Gastrocnemius medialis (tissue), 4 donors: ENCODE results near the gene RALY.

ENCODE experiments used
- POLR2A ChIP-seq, 2 donors: fragments of 450-650 bp; IDR thresholded peaks; one replicate each; pipeline ENCODE4 v1.6.1; 2017; ENCODE audit warnings: antibody characterized with exemption in 2 of 2, mild to moderate bottlenecking in 2 of 2, moderate library complexity in 2 of 2
- TF ChIP-seq, protein P1 (sequence below), 5 experiments: fragments of 450-650 bp in 3 of 5; fragments of 200-600 bp in 2 of 5; sonication (generic) in 2 of 5; IDR thresholded peaks in 4 of 5; conservative IDR thresholded peaks in 1 of 5; 1 replicate in 4 of 5; 2 replicates in 1 of 5; pipeline ENCODE4 v1.5.1; 2016 to 2019; ENCODE audit warnings: antibody characterized with exemption in 5 of 5, mild to moderate bottlenecking in 3 of 5, moderate library complexity in 3 of 5

DNA sequence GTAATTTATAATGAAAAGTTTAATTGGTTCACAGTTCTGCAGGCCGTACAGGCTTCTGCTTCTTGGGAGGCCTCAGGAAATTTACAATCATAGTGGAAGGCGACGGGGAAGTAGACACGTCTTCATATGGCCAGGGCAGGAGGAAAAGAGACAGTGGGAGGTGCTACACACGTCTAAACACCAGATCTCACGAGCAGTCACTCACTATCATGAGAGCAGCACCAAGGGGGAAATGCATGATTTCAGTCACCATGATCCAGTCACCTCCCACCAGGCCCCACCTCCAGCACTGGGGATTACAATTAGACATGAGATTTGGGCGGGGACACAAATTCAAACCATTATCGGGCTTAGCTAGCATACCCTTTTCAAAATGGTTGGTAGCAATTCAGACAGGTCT is 77.1 kb downstream of the RALY start:
- TF ChIP-seq, protein P1, sequence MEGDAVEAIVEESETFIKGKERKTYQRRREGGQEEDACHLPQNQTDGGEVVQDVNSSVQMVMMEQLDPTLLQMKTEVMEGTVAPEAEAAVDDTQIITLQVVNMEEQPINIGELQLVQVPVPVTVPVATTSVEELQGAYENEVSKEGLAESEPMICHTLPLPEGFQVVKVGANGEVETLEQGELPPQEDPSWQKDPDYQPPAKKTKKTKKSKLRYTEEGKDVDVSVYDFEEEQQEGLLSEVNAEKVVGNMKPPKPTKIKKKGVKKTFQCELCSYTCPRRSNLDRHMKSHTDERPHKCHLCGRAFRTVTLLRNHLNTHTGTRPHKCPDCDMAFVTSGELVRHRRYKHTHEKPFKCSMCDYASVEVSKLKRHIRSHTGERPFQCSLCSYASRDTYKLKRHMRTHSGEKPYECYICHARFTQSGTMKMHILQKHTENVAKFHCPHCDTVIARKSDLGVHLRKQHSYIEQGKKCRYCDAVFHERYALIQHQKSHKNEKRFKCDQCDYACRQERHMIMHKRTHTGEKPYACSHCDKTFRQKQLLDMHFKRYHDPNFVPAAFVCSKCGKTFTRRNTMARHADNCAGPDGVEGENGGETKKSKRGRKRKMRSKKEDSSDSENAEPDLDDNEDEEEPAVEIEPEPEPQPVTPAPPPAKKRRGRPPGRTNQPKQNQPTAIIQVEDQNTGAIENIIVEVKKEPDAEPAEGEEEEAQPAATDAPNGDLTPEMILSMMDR (IDR thresholded peaks at IDR 0.05 in 4 of 5, conservative IDR thresholded peaks at IDR 0.05 in 1 of 5): no peak
- no peak for TF ChIP-seq POLR2A (IDR thresholded peaks at IDR 0.05)
